H1 (cell line): Measurements from ENCODE around the gene EFCAB6.

Source experiments
- POLR2AphosphoS5 ChIP-seq: IDR thresholded peaks from 2 replicates; pipeline ENCODE4 v1.6.1; 2011; ENCODE audit warnings: low read depth, low read length
- RNF2 ChIP-seq: fragments of 200-900, 300-1000 bp; sonication (generic); IDR thresholded peaks from 2 replicates; pipeline ENCODE4 v1.7.1; 2016; ENCODE audit warnings: borderline replicate concordance, low read depth, mild to moderate bottlenecking, antibody characterized with exemption, low read length; ENCODE audit not compliant: poor library complexity, severe bottlenecking; ENCODE audit errors: missing control alignments
- TF ChIP-seq, protein P1 (sequence below), 3 experiments: IDR thresholded peaks; 1 replicate in 2 of 3; 2 replicates in 1 of 3; pipeline versions ENCODE4 v1.5.1 to v1.6.1; 2011; ENCODE audit warnings: low read length in 3 of 3, mild to moderate bottlenecking in 3 of 3, inconsistent platforms in 2 of 3, low read depth in 1 of 3, moderate library complexity in 1 of 3; ENCODE audit not compliant: insufficient read depth in 1 of 3; ENCODE audit errors: control extremely low read depth in 1 of 3
- TF ChIP-seq, protein P2 (sequence below): IDR thresholded peaks from 2 replicates; pipeline ENCODE4 v1.6.1; 2011; ENCODE audit warnings: low read depth, mild to moderate bottlenecking, low read length; ENCODE audit not compliant: insufficient read depth

DNA sequence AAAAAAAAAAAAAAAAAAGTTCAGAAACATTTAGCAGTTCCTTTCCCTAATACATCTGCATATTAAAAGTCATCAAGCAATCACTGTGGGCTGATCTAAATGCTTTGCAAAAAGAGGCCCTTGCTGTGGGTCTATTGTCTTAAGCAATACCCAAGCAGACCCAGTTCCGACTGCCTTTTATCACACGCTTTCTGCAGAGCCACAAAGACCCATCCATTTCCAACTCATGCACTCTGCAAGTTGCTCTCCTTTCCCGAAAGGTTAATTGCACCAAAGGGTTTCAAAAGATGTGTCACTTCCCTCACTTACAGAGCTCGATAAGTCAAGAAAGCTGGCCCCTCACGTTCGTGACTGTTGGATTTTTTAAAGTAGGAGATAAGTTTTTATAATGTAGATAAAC, 261.4 kb downstream of the EFCAB6 start:
- TF ChIP-seq, protein P1, sequence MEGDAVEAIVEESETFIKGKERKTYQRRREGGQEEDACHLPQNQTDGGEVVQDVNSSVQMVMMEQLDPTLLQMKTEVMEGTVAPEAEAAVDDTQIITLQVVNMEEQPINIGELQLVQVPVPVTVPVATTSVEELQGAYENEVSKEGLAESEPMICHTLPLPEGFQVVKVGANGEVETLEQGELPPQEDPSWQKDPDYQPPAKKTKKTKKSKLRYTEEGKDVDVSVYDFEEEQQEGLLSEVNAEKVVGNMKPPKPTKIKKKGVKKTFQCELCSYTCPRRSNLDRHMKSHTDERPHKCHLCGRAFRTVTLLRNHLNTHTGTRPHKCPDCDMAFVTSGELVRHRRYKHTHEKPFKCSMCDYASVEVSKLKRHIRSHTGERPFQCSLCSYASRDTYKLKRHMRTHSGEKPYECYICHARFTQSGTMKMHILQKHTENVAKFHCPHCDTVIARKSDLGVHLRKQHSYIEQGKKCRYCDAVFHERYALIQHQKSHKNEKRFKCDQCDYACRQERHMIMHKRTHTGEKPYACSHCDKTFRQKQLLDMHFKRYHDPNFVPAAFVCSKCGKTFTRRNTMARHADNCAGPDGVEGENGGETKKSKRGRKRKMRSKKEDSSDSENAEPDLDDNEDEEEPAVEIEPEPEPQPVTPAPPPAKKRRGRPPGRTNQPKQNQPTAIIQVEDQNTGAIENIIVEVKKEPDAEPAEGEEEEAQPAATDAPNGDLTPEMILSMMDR (IDR thresholded peaks at IDR 0.05; ENCODE audit: control extremely low read depth in 1 of 3, insufficient read depth in 1 of 3, low read depth in 1 of 3, low read length in 3 of 3): no peak
- TF ChIP-seq, protein P2, sequence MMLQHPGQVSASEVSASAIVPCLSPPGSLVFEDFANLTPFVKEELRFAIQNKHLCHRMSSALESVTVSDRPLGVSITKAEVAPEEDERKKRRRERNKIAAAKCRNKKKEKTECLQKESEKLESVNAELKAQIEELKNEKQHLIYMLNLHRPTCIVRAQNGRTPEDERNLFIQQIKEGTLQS: no peak
- TF ChIP-seq POLR2AphosphoS5 (no peak), RNF2 (no peak)
